NAMALWA (cell line): ENCODE measurements around the gene GPR137C.
A peak's percentile ranks its signal among the peaks of the same experiment; 100 is the strongest.
"Not testable (repeated sequence)": the region's sequence is repeated elsewhere in the genome, so short reads cannot be mapped to it uniquely, and the experiment has no call there.

ENCODE experiments used
- DNase-seq: peaks from one replicate; pipeline ENCODE4 v3.0.0-alpha.2; 2015; ENCODE audit warnings: low spot score

Gene GPR137C

GRCh38 chr14:52563120-52563519 lies 10.5 kb downstream of the GPR137C start:
- no peak for DNase-seq

- DNase-seq: not testable (repeated sequence)
Observed at GRCh38 chr14:52568454-52568853, 15.8 kb downstream of the GPR137C start.

DNA sequence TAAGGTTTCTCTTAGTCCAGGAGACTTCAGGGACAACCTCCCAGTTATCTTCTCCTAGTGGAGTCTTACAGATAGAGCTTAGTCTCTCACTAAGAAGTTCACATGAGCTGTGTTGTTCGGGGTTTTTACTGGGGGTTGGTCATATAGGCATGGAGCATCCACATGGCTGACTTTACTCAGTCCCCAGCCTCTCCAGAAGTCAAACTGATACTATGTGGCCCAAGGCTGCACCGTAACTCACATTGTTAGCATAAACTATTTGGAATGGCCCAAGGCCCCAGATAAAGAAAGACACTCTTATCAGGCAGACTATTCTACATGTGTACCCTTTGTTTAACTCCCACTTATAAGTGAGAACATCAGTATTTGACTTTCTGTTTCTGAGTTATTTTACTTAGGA lies 23.2 kb downstream of the GPR137C start:
- no peak for DNase-seq

DNA sequence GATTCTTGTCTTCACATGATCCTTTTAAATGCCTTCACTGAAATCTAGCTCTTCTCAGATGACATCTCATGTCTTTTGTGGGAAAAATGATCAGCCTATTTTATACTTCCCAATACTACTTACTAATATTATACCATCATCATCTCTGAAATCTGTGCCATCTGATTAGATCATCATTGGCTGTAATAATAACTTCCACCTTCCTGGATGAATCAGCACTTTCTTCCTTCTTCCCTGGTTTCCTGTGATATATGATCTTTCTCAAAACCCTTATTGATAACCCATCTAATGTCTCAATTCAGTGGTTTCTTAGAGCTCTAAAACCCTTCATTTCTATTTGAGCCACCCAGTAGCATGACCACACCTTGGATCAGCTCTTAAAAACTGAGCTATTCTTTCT lies 30.9 kb downstream of the GPR137C start:
- DNase-seq: no peak

DNA sequence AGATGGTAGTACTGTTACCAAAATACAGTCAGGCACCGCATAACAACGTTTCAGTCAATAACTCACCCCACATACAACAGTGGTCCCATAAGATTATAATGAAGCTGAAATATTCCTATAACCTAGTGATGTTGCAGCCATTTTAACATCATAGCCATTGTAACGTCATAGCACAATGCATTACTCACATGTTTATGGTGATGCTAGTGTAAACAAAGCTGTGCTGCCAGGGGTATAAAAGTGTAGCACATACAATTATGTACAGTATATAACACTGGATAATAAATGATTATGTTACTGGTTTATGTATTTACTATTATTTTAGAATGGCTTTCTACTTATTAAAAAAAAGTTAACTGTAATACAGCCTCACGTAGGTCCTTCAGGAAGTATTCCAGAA lies 37.0 kb downstream of the GPR137C start:
- DNase-seq: no peak

DNA sequence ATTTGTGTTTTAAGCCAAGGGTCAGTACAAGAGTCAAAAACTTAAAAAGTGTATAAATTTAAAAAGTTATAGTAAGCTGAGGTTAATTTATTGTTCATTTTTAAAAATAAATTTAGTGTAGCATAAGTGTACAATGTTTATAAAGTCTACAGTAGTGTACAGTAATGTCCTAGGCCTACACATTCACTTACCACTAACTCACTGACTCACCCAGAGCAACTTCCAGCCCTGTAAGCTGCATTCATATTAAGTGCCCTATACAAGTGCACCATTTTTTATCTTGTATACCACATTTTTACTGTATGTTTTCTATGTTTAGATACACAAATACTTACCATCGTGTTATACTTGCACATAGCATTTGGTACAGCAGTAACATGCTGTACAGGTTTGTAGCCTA lies 37.7 kb downstream of the GPR137C start:
- DNase-seq: no peak

GRCh38 chr14:52596320-52596719 lies 43.7 kb downstream of the GPR137C start:
- no peak for DNase-seq

- DNase-seq: no peak
Observed at GRCh38 chr14:52596861-52597260, 44.2 kb downstream of the GPR137C start.

DNA sequence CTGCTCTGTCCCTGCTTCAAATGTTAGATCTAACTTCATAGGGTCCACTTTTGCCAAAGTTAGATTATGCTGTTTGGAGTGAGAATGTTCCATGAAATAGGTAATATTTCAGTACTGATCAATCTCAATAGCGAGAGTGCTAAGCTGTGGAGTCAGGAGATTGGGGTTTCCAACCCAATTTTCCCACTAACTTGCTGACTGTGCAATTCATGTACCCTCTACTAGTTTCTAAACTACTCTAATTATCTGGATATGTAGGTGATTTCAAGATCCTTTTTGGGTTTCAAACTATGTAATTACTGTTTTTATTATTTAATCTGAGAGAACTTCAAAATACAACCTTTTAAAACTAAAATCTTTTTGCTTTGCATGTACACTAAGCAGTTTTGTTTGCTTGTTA lies 45.9 kb downstream of the GPR137C start:
- DNase-seq: no peak

DNA sequence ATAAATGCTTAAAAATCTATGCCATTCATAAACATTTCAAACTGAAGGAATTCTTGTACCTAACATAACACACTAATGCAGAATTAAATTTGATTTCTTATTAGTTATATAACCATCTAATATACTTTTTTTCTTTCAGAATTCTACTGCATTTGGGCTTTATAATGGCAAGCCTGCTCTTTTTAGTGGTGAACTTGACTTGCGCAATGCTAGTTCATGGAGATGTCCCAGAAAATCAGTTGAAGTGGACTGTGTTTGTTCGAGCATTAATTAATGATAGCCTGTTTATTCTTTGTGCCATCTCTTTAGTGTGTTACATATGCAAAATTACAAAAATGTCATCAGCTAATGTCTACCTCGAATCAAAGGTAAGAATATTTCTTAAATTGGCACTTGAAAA lies 47.3 kb downstream of the GPR137C start:
- DNase-seq: no peak

- peak; percentile 1 for DNase-seq
Observed at GRCh38 chr14:52602131-52602530, 49.5 kb downstream of the GPR137C start.

DNA sequence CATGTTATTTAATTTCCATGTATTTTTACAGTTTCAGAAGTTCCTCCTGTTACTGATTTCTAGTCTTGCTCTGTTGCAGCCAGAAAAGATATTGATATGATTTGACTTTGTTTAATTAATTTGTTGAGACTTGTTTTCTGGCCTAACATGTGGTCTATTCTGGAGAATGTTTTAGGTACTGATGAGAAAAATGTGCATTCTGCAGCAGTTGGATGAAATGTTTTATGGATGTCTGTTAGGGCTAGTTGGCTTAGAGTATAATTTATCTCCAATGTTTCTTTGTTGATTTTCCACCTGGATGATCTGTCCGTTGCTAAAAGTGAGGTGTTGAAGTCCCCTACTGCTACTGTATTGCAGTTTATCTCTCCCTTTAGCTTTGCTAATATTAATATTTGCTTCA lies 54.4 kb downstream of the GPR137C start:
- DNase-seq: no peak

DNA sequence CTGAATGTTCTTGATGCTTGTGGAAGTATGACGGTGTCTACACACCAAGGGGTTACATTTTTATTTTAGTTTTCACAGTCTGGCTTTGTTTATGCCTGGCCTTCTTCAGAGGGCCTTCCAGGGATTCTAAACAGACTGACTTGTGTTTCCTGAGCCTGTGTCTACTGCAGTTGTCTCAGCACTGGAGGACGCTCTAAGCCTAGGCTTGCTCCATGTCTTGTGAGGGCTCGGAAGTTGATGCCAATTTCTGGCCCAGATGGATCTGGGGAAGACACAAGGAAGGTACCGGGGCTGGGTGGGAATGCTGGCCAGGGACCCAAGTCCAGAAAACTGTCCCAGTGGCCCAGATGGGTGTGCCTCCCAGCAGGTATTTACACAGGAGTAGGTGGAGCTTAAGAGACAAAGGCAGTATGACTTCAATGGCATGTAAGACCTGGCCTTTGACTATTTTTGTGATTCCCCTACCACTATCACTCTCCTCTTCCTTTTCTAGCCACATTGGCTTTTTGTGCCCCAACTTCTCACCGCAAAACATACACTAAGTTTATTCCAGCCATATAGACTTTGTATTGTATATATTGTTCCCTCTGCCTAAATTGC lies 56.9 kb downstream of the GPR137C start:
- no peak for DNase-seq

- no peak for DNase-seq
Observed at GRCh38 chr14:52610187-52610586, 57.6 kb downstream of the GPR137C start.

- DNase-seq: no peak
Observed at GRCh38 chr14:52618602-52619001, 66.0 kb downstream of the GPR137C start.

- DNase-seq: no peak
Observed at GRCh38 chr14:52619687-52620086, 67.1 kb downstream of the GPR137C start.

GRCh38 chr14:52640137-52640536 lies 87.5 kb downstream of the GPR137C start:
- DNase-seq: no peak

DNA sequence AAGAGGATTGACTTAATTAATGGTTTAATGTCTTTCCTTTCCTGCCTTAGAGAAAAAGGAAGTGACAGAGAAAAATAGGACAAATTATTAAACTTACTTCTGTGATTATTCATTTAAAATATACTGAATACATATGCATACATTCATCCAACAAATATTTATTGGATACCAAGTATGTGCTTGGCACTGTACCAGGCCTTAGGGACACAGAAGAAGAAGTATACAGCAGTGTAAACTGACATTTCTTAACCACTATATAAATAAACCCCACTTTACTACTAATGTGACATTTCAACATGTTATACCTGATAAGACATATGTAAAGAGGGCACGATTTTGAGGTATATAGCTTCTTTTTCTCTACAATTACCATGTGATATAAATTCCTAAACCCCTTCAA lies 89.1 kb downstream of the GPR137C start:
- DNase-seq: no peak

DNA sequence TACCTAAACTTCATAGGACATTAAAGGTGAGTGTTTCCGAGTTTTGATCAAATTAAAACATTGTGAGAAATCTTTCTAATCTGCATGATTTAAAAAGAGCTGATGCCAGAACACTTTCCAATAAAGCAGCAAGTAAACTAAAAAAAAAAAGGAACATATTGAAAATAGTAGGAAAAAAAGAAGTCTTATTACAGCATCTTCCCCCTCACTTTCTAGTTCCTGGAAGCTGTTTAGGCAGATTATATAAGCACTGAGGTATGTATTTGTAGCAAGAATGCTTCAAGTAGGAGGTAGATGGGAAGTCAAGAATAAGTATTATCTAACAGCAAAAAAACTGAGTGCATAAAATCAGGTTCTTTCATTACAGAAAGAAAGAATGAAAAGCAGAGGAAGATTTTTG lies 96.9 kb downstream of the GPR137C start:
- DNase-seq: no peak

DNA sequence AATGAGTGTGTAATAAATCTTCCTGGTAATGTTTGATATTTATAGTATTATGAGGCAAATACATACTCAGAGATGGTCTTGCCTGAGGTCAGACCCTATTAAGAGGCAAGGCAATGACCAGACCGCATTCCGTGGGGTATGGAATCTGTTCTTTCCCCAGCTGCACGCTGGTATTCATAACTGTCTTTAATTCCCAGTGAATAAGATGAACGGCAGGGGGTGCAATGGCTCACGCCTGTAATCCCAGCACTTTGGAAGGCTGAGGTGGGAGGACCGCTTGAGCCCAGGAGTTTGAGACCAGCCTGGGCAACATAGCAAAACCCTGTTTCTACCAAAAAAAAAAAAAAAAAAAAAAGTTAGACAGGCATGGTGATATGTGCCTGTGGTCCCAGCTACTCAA lies 98.1 kb downstream of the GPR137C start:
- no peak for DNase-seq

DNA sequence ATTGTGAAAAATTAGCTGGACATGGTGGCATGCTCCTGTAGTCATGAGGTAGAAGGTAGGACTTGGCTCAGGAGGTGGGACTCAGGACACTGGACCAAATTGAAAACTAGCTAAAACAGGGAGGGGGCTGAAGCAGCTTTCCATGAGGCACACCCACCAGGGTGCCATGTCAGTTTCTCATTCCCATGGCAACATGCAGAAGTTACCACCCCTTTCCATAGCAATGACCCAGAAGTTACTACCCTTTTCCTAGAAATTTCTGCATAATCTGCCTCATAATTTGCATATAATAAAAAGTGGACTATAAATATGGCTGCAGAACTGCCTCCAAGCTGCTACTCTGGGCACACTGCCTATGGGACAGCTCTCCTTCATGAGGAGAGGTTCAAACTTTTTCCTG lies 104.3 kb downstream of the GPR137C start:
- no peak for DNase-seq

- DNase-seq: no peak
Observed at GRCh38 chr14:52660325-52660724, 107.7 kb downstream of the GPR137C start.

GRCh38 chr14:52660832-52661231 lies 108.2 kb downstream of the GPR137C start:
- no peak for DNase-seq

DNA sequence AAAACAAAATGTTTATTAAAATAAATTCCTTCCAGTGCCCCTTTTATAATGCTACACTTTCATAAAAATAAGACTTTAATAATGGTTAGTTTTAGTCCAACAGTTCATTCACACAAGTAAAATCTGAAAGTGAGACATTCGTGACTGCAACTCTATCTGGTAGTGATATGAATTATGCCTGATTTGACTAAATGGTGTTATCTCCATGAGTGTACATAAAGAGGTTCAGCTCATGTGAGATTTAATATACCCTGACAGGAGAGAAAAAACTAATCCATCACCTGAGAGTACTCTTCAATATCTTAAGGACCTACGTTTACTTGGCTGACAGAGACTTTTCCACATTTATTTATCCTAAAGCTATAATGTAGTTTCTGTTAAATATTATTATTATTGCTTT lies 108.7 kb downstream of the GPR137C start:
- DNase-seq: no peak

DNA sequence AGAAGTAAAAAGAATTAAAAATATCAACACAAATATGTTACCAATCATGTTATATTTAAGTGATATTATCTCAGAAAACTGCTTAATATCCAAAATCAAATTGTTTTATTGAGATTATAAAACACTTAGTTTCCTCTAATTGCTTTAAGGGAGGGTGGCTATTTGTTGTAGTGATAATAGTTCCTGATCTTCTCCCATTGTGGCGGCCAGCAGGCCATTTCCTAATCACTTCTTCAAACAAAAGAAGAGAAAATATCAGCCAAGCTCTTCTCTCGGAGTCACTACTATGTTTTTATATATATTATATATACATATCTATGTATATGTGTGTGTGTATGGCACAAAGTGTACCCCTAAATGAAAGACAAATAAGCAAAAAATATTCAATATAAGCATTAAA lies 111.2 kb downstream of the GPR137C start:
- no peak for DNase-seq
